ENCODE results near the gene REPS1. TPM values are rescaled to one million over a fixed set of nuclear protein-coding genes. Genes with fewer than 3 reads are reported as not detected.

The REPS1 gene
- total RNA-seq, 4 donors from 2014 or later = 33.5 to 74.4 (median 48.6) TPM

GRCh38 chr6:139010674-139011073 is 22.6 kb upstream of the REPS1 start:
- H3K27me3 ChIP-seq = no peaks in the 10 kb centered on the region
- intact Hi-C loops (cut with DNase I; ENCODE audit: low total_unique reads) (no loop called here), in situ Hi-C loops (cut with MboI; ENCODE audit: low pct_ligation_motif_present in 1 of 4, low pct_unique_long_range_greater_than_20kb in 1 of 4, low sequenced_read_pairs in 3 of 4) (no loop called here)
- TF ChIP-seq EP300 (IDR thresholded peaks at IDR 0.05; ENCODE audit: low read depth) (no peak), CTCF (IDR thresholded peaks at IDR 0.05) (no peak), POLR2AphosphoS5 (IDR thresholded peaks at IDR 0.05) (no peak), POLR2A (IDR thresholded peaks at IDR 0.05) (no peak)
- H3K36me3 ChIP-seq = no peaks in the 10 kb centered on the region
- no peak overlapping the region for H3K27ac ChIP-seq
- no peaks in the 10 kb centered on the region for H3K9me3 ChIP-seq
- H3K4me1 ChIP-seq = peaks cover 0 to 10% (median 1%) of the 10 kb centered on the region in 4 donors
- no peak overlapping the region for H3K4me3 ChIP-seq
- DNase-seq = no peak

DNA sequence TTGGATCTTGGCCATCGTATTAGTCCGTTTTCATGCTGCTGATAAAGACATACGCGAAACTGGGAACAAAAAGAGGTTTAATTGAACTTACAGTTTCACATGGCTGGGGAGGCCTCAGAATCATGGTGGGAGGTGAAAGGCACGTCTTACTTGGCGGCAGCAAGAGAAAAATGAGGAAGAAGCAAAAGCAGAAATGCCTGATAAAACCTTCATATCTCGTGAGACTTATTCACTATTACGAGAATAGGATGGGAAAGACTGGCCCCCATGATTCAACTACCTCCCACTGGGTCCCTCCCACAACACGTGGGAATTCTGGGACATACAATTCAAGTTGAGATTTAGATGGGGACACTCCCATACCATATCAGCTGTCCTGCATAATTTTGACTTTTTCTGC is 20.1 kb upstream of the REPS1 start:
- Histone ChIP-seq H3K27me3 (no peaks in the 10 kb centered on the region), H3K4me1 (no peaks in the 10 kb centered on the region), H3K9me3 (no peaks in the 10 kb centered on the region), H3K27ac (no peak overlapping the region), H3K36me3 (no peaks in the 10 kb centered on the region), H3K4me3 (no peak overlapping the region)
- no peak for TF ChIP-seq EP300 (IDR thresholded peaks at IDR 0.05; ENCODE audit: low read depth)
- in situ Hi-C loops (cut with MboI; ENCODE audit: low pct_ligation_motif_present in 1 of 4, low pct_unique_long_range_greater_than_20kb in 1 of 4, low sequenced_read_pairs in 3 of 4) (no loop called here), intact Hi-C loops (cut with DNase I; ENCODE audit: low total_unique reads) (no loop called here)
- 79 to 87% methylated on average over 8 to 9 of the region's 9 CpGs for WGBS, 2 donors (ENCODE audit: low coverage in 1 of 2)
- DNase-seq = no peak

GRCh38 chr6:139007428-139007827 is 19.4 kb upstream of the REPS1 start:
- in situ Hi-C loops (cut with MboI; ENCODE audit: low pct_ligation_motif_present in 1 of 4, low pct_unique_long_range_greater_than_20kb in 1 of 4, low sequenced_read_pairs in 3 of 4) (no loop called here), intact Hi-C loops (cut with DNase I; ENCODE audit: low total_unique reads) (no loop called here)
- WGBS, 2 donors (ENCODE audit: low coverage in 1 of 2) = 100% methylated on average over 1 of the region's 1 CpG; no CpG with 5 or more reads in 1 of the 2 donors
- Histone ChIP-seq H3K9me3 (no peaks in the 10 kb centered on the region), H3K27ac (no peak overlapping the region), H3K36me3 (no peaks in the 10 kb centered on the region), H3K4me3 (no peak overlapping the region), H3K4me1 (no peaks in the 10 kb centered on the region), H3K27me3 (no peaks in the 10 kb centered on the region)
- DNase-seq = no peak
- TF ChIP-seq POLR2AphosphoS5 (IDR thresholded peaks at IDR 0.05) = no peak

- TF ChIP-seq POLR2AphosphoS5 (IDR thresholded peaks at IDR 0.05) (no peak), EP300 (IDR thresholded peaks at IDR 0.05; ENCODE audit: low read depth) (no peak), CTCF (IDR thresholded peaks at IDR 0.05) (no peak), POLR2A (IDR thresholded peaks at IDR 0.05) (no peak)
- no peaks in the 10 kb centered on the region for H3K4me1 ChIP-seq
- no peak overlapping the region for H3K4me3 ChIP-seq
- intact Hi-C loops (cut with DNase I; ENCODE audit: low total_unique reads) = no loop called here
- WGBS, 2 donors (ENCODE audit: low coverage in 1 of 2) = 81 to 92% methylated on average over 2 to 3 of the region's 3 CpGs
- H3K27ac ChIP-seq = no peak overlapping the region
- H3K27me3 ChIP-seq = no peaks in the 10 kb centered on the region
- no peak for DNase-seq
- in situ Hi-C loops (cut with MboI; ENCODE audit: low pct_ligation_motif_present in 1 of 4, low pct_unique_long_range_greater_than_20kb in 1 of 4, low sequenced_read_pairs in 3 of 4) = no loop called here
- no peaks in the 10 kb centered on the region for H3K9me3 ChIP-seq
- H3K36me3 ChIP-seq = no peaks in the 10 kb centered on the region
Measured at GRCh38 chr6:139006477-139006876, 18.4 kb upstream of the REPS1 start.

- Histone ChIP-seq H3K4me1 (no peaks in the 10 kb centered on the region), H3K4me3 (no peak overlapping the region), H3K36me3 (no peaks in the 10 kb centered on the region), H3K27ac (no peak overlapping the region), H3K27me3 (no peaks in the 10 kb centered on the region), H3K9me3 (no peaks in the 10 kb centered on the region)
- DNase-seq = no peak
- intact Hi-C loops (cut with DNase I; ENCODE audit: low total_unique reads) = no loop called here
- in situ Hi-C loops (cut with MboI; ENCODE audit: low pct_ligation_motif_present in 1 of 4, low pct_unique_long_range_greater_than_20kb in 1 of 4, low sequenced_read_pairs in 3 of 4) = no loop called here
- TF ChIP-seq POLR2A (IDR thresholded peaks at IDR 0.05) = no peak
- TF ChIP-seq POLR2AphosphoS5 (IDR thresholded peaks at IDR 0.05) = no peak
- TF ChIP-seq EP300 (IDR thresholded peaks at IDR 0.05; ENCODE audit: low read depth) = no peak
- TF ChIP-seq CTCF (IDR thresholded peaks at IDR 0.05) = no peak
Measured at GRCh38 chr6:139003751-139004150, 15.7 kb upstream of the REPS1 start.

All from transverse colon (tissue), 4 donors.